A549 (cell line): ENCODE data around the gene CAPN14.

Experiments
- BHLHE40 ChIP-seq: IDR thresholded peaks from 2 replicates; pipeline ENCODE4 v1.6.1; 2012; ENCODE audit warnings: low read depth, low read length, inconsistent platforms
- CEBPB ChIP-seq, 2 experiments: fragments of >200 bp in 1 of 2; sonication (Bioruptor Twin) in 1 of 2; formaldehyde crosslinking in 1 of 2; IDR thresholded peaks; 2 replicates each; pipeline ENCODE4 v1.6.1; 2012 to 2016
- CTCF ChIP-seq: fragments of >200 bp; sonication (Bioruptor Twin); formaldehyde crosslinking; IDR thresholded peaks from 3 replicates; pipeline ENCODE4 v1.5.1; 2016
- JUN ChIP-seq, 2 experiments: fragments of >200 bp; sonication (Bioruptor Twin); formaldehyde crosslinking; IDR thresholded peaks; 2 replicates in 1 of 2; 3 replicates in 1 of 2; pipeline ENCODE4 v1.6.1; 2016 to 2017
- MAX ChIP-seq: IDR thresholded peaks from 2 replicates; pipeline ENCODE4 v1.6.1; 2012
- PHF8 ChIP-seq: fragments of 200-600 bp; sonication (generic); IDR thresholded peaks from 2 replicates; pipeline ENCODE4 v1.6.1; 2016; ENCODE audit warnings: low read depth, mild to moderate bottlenecking, antibody characterized with exemption, moderate library complexity, borderline replicate concordance
- RNF2 ChIP-seq: fragments of 200-600 bp; sonication (generic); IDR thresholded peaks from 2 replicates; pipeline ENCODE4 v1.6.1; 2016; ENCODE audit warnings: low read depth, mild to moderate bottlenecking, antibody characterized with exemption, moderate library complexity, borderline replicate concordance
- SMC3 ChIP-seq: fragments of >200 bp; sonication (Bioruptor Twin); formaldehyde crosslinking; IDR thresholded peaks from 3 replicates; pipeline ENCODE4 v1.6.1; 2018; ENCODE audit warnings: inconsistent platforms
- ZFP36 ChIP-seq: fragments of 450-650 bp; IDR thresholded peaks from 2 replicates; pipeline ENCODE4 v1.6.1; 2014; ENCODE audit warnings: borderline replicate concordance; ENCODE audit not compliant: partially characterized antibody

GRCh38 chr2:31213601-31214443 lies 3.5 kb downstream of the CAPN14 start:
- no peak for TF ChIP-seq CTCF
- no peak for TF ChIP-seq MAX
- no peak for TF ChIP-seq CEBPB (IDR thresholded peaks at IDR 0.05)
- TF ChIP-seq BHLHE40 = no peak
- TF ChIP-seq SMC3 = no peak
- TF ChIP-seq JUN (IDR thresholded peaks at IDR 0.05) = no peak
- no peak for TF ChIP-seq ZFP36
- no peak for TF ChIP-seq PHF8
- no peak for TF ChIP-seq RNF2
